B cell (primary cell): ENCODE results near the gene PTPN23.

ENCODE experiments used
- CTCF ChIP-seq: fragments of 200-600 bp; IDR thresholded peaks from one replicate; pipeline ENCODE4 v1.8.0; 2022; ENCODE audit warnings: antibody characterized with exemption, mild to moderate bottlenecking
- EZH2 ChIP-seq: IDR thresholded peaks from 2 replicates; pipeline ENCODE4 v1.6.1; 2012; ENCODE audit warnings: borderline replicate concordance, low read depth, mild to moderate bottlenecking, moderate library complexity, low read length; ENCODE audit not compliant: insufficient read depth, poor library complexity, severe bottlenecking

- TF ChIP-seq CTCF, result no peak
- TF ChIP-seq EZH2, result no peak
Measured at GRCh38 chr3:47408839-47409229, 28.0 kb downstream of the PTPN23 start.
